GM12865 (cell line): ENCODE data around the gene DSCAM.

Experiments
- DNase-seq: peaks from one replicate; pipeline ENCODE4 v3.0.0; 2010; ENCODE audit warnings: low read depth
- H3K4me3 ChIP-seq: 2 replicates; pipeline ENCODE4 v1.5.1; 2011; ENCODE audit warnings: mild to moderate bottlenecking, low read depth, low read length, control low read depth
- CTCF ChIP-seq: IDR thresholded peaks from 2 replicates; pipeline ENCODE4 v1.5.1; 2011; ENCODE audit warnings: low read length, control low read depth, low read depth, inconsistent platforms; ENCODE audit not compliant: insufficient read depth; ENCODE audit errors: missing control alignments

Gene DSCAM

GRCh38 chr21:39969691-39970364 lies 877.1 kb downstream of the DSCAM start:
- no peak for DNase-seq
- H3K4me3 ChIP-seq, result no peak overlapping the region
- no peak for TF ChIP-seq CTCF

- no peak for DNase-seq
- H3K4me3 ChIP-seq, result no peak overlapping the region
- no peak for TF ChIP-seq CTCF
These were observed 878.9 kb downstream of the DSCAM start for GRCh38 chr21:39968010-39968409.

GRCh38 chr21:39966786-39967185 lies 880.2 kb downstream of the DSCAM start:
- no peak overlapping the region for H3K4me3 ChIP-seq
- no peak for TF ChIP-seq CTCF
- DNase-seq, result no peak

- DNase-seq, result no peak
- TF ChIP-seq CTCF, result no peak
- no peak overlapping the region for H3K4me3 ChIP-seq
These were observed 881.9 kb downstream of the DSCAM start for GRCh38 chr21:39965026-39965425.

- no peak for DNase-seq
- H3K4me3 ChIP-seq, result no peak overlapping the region
- no peak for TF ChIP-seq CTCF
These were observed 885.7 kb downstream of the DSCAM start for GRCh38 chr21:39961251-39961650.
